Measurements from ENCODE around the gene FRAS1.

FRAS1 gene

GRCh38 chr4:78529569-78530209, 472.6 kb downstream of the FRAS1 start:
- no peak overlapping the region for H3K4me3 ChIP-seq (ENCODE audit: low read depth, low read length)
- TF ChIP-seq CTCF (IDR thresholded peaks at IDR 0.05; ENCODE audit: low read depth, low read length), result no peak

GRCh38 chr4:78532046-78532445, 474.9 kb downstream of the FRAS1 start:
- no peak for TF ChIP-seq CTCF (IDR thresholded peaks at IDR 0.05; ENCODE audit: low read depth, low read length)

GRCh38 chr4:78533854-78534253, 476.7 kb downstream of the FRAS1 start:
- TF ChIP-seq CTCF (IDR thresholded peaks at IDR 0.05; ENCODE audit: low read depth, low read length), result no peak
- no peak overlapping the region for H3K4me3 ChIP-seq (ENCODE audit: low read depth, low read length)

More at GRCh38 chr4:78532046-78532445, 474.9 kb downstream of the FRAS1 start:
- no peak overlapping the region for H3K4me3 ChIP-seq (ENCODE audit: low read depth, low read length)

DNA sequence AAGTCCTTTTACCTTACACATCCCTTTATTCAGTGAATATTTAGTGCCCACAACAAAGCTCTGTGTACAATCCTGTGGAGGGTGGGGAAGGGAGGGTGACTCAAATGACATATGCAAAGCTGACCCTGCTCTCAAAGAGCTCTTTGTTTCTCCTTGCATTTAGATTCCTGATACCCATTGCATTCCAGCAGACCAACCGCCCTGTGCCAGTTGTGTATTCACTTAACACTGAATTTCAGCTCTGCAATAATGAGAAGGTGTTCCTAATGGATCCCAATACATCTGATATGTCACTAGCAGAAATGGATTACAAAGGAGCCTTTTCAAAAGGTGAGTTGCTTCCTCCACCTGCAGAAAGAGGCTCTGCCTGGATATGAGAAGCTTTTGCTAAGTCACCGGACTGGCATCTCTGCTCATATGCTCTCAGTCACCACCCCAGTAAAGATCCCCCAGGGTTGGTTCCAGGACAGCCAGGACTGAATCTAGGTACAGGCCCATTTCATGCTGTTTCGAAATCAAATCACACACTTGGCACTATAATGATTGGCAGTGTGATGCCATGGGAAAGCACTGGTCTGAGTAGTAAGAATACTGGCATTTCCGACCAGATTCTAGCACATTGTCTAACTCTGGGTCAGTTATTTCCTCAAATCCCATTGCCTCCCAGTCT, 477.3 kb downstream of the FRAS1 start:
- H3K4me3 ChIP-seq (ENCODE audit: low read depth, low read length), result no peak overlapping the region
- no peak for TF ChIP-seq CTCF (IDR thresholded peaks at IDR 0.05; ENCODE audit: low read depth, low read length)

- no peak for TF ChIP-seq CTCF (IDR thresholded peaks at IDR 0.05; ENCODE audit: low read depth, low read length)
- no peak overlapping the region for H3K4me3 ChIP-seq (ENCODE audit: low read depth, low read length)
Measured at GRCh38 chr4:78542373-78542772, 485.2 kb downstream of the FRAS1 start.

DNA sequence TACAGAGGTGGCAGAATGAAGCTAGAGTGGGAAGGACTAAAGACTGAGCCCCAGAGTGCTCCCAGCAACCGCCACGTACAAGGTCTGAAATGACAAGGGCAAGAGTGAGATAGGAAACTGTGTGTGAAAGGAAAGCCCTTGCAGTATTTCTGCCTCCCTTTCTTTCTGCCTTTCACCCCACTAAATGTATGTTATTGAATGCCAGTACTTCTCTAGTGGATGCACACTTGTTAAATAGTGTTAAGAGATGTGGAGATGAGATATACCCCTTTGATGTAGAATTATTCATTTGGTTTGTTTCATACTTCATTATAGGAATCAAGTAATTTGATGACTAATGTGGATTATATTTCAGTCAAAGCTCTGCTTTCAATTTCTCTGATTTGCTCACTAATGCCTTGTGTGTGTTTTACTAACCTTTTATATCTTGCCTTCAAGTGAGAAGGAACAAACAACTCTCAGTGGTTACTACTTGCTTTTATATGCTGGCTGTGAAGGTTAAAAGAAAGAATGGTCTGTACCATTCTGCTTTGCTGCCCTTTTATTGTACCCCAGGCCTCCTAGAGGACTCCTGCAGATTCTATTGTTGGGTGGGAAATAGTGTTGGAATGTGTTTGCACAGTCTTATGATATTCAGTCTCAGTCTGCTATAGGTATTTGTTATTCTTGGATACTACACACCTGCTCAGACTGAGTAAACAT, 486.5 kb downstream of the FRAS1 start:
- TF ChIP-seq CTCF (IDR thresholded peaks at IDR 0.05; ENCODE audit: low read depth, low read length), result no peak
- no peak overlapping the region for H3K4me3 ChIP-seq (ENCODE audit: low read depth, low read length)

DNA sequence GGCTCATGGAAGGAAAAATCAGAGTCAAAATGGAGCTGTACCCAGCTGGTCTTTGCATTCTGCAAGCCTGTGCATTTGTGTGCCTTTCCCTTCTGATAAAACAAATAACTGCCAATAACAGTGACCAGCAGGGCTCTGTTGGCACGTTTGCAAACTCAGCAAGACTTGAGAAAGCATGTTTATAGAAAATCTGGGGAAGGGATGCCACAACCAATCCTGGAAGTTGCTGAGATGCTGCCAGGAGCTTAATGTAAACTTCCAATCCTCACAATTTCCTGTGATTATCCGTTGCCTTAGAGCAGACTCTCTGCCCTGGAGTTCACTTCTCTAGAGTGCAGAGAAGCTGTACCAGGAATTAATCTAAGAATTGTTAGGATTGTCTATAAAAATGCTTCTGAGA, 487.6 kb downstream of the FRAS1 start:
- TF ChIP-seq CTCF (IDR thresholded peaks at IDR 0.05; ENCODE audit: low read depth, low read length), result no peak

More for the DNA sequence above, 487.6 kb downstream of the FRAS1 start:
- H3K4me3 ChIP-seq (ENCODE audit: low read depth, low read length), result no peak overlapping the region
